Measurements from ENCODE around the gene SYAP1.
"Not testable (repeated sequence)": the region's sequence is repeated elsewhere in the genome, so short reads cannot be mapped to it uniquely, and the experiment has no call there.

SYAP1 gene, protein sequence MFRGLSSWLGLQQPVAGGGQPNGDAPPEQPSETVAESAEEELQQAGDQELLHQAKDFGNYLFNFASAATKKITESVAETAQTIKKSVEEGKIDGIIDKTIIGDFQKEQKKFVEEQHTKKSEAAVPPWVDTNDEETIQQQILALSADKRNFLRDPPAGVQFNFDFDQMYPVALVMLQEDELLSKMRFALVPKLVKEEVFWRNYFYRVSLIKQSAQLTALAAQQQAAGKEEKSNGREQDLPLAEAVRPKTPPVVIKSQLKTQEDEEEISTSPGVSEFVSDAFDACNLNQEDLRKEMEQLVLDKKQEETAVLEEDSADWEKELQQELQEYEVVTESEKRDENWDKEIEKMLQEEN

DNA sequence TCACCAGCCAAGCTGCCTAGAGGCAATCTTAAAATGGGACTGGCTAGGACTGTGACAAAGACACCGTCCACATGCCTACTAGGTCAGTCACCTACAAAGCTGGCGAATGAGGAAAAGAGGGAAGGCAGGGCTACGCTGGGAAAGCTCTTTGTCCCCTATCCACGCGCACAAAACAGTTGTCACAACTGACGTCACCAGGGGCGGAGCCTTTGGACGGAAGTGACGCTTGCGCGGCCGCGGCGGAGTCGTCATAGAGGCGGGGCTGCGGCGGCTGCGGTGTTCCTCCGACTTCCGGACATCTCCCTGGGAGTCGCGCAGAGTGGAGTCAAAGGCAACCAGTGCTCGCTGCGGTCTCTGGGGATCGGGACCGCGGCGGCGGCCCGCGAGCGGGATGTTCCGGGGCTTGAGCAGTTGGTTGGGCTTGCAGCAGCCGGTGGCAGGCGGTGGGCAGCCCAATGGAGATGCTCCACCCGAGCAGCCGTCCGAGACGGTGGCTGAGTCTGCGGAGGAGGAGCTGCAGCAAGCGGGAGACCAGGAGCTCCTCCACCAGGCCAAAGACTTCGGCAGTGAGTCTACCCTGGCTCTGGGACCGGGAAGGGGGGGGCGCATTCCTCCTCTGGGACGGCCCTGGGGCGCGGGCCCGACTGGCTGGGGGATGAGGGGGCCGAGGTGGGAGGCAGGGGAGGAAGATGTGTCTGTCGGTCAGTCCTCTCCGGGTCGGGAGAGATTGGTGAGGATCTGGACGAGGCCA lies at the start of gene SYAP1:
Gene SYAP1, plus strand, starts transcription at position 279 of the 751 bp plus-strand sequence. Its CDS starts 113 bp downstream, at position 392.
- peak; percentile 44 for DNase-seq

- DNase-seq, result no peak
These were observed 48.4 kb upstream of the SYAP1 start for GRCh38 chrX:16671005-16671404.

- DNase-seq, result no peak
These were observed 40.7 kb upstream of the SYAP1 start for GRCh38 chrX:16678689-16679088.

DNA sequence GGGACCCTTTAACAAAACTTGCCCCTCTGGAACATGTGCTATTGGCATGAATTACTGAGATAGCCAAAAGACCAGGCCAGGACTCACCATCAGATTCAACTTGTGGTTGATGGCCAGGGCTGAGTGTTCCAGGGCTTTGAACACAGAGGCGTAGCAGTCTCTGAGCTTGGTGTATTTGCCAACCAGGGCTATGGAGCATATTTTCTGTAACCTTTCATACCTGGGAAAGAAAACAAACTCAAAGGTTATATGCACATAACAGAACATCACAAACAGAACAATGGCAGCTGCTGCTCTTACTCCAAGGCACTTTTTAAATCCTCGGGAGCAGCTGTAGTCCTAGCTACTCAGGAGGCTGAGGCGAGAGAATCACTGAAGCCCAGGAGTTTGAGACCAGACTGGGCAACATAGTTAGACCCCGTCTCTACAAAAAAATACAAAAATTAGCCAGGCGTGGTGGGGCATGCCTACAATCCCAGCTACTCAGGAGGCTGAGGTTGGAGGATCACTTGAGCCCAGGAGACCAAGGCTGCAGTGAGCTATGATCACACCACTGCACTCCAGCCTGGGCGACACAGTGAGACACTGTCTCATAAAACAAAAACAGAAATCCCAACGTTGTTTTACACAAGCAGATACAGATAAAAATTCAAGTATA lies 36.3 kb upstream of the SYAP1 start:
- no peak for DNase-seq

GRCh38 chrX:16687514-16687913 lies 31.9 kb upstream of the SYAP1 start:
- DNase-seq, result no peak

- no peak for DNase-seq
These were observed 24.2 kb upstream of the SYAP1 start for GRCh38 chrX:16695079-16695676.

DNA sequence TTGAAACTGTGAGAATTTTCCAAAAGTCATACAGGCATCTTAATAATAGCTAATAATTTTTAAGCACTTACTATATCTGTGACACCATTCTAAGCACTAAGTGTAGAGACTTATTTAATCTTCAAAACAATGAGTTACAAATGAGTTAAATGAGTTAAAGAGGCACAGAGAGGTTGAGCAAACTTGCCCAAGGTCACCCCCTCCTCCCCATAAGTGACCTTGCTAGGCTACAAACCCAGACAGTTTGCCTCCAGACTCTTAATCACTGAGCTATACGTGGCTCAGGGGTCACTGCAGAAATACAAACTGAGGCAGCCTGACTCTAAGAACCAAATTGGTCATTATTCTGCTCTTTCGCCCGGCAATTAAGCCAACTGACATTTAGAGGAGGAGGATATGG lies 22.5 kb upstream of the SYAP1 start:
- no peak for DNase-seq

DNA sequence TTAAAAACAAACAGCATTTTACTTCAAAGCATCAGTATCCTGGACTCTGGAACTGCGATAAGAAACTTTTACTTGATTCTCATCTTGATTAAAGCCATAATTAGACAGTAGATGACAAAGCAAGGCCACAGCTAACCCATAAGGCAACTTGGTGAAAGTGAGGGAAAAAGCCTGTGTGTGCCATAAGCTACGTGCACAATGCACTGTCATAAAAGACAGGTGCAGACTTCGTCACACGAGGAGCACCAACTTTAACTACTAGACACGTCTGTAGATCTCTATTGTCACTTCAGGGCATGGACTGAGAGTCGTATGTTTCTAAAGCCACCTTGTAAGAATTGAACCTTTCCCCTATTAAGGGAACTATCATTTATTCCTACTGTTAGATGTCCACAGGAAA lies 20.0 kb upstream of the SYAP1 start:
- no peak for DNase-seq

DNA sequence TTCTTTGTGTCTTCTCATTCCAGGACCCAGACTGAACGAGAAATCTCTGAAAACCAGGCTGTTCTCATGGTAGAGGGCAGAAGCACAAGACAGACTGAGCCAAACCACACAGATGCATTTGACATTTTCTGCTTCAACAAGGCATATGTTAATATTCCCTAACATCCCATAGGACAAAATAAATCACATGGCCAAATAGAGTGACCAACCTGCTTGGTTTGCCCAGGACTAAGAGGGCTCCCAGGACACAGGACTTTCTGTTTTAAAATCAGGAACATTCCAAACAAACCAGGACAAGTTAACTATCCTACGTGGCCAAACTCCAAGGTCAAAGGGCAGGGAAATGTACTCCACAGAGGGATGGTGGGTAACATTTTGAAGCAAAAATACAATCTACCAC lies 18.7 kb upstream of the SYAP1 start:
- DNase-seq, result no peak

- DNase-seq, result no peak
These were observed 16.5 kb upstream of the SYAP1 start for GRCh38 chrX:16702700-16703599.

GRCh38 chrX:16705370-16705769 lies 14.0 kb upstream of the SYAP1 start:
- DNase-seq, result no peak

DNA sequence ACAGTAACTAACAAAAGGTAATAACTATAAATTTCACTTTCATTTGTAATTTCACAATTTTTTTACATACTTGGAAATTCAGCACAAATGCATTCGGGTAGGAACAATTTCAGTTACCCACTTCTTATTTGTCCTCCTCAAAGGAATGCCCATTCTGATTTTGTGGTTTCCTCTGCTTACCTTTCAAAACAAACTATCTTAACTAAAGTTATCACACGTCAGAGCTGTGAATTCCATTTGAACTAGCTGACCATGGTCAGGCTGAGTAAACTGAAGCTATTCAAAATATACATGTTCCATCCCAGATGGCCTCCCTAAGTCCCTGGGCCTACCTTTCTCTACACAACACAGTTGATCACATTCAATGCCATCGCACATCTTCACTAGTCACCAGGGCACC lies 11.4 kb upstream of the SYAP1 start:
- DNase-seq, result no peak

DNA sequence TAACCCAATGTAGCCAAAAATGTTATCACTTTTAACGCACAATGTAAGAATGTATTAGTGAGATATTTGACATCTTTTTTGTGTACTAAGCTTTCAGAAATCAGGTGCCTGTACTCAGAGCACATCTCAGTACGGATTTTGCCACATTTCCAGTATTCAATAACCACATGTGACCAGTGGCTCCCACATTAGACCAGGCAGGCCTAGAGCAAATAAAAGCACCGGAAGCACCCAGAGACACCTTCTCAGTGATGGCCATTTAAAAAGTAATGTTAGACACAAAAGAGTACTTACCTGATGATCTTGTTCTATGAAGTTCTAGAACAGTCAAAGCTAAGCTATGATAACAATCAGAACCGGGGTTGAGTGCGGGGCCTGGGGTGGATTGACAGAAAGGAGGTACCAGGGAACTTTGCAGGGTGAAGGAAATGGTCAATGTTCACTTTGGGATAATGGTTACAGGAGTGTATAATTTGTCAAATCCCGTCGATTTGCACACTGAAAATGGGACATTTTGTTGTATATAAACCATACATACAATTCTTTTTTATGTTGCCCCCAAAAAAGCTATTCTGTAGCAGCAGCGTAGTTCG lies 8.1 kb upstream of the SYAP1 start:
- DNase-seq, result no peak

DNA sequence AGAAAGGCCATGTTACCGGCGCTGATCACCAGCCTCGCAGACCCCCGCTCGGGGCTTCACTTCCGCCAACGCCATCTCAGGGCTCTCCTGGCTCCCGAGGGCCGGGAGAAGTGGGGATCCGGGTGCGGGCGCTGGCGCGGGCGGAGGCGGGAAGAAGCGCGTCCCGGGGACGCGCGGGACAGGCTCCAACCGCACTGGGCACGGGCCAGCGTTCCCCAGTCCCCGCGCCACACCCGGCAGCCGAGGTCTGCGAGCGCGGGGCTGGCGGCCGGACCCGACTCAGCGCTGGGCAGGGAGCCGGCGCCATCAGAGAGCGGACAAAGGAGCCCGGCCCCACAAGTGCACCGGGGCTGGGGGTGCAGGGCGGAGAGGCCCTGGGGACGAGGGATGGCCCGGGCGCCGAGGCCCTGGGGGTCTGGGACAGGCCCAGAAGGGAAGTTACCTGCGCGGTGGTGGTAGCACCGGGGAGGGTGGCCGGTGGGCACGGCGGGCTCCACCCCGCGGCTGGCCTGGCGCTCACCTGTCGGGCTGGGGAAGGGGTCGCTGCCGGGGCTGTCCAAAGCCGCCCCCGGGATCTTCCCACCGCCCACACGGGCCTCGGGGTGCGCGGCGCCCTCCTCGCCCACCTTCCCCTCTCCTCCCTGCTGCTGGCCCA lies 7.4 kb upstream of the SYAP1 start:
- no peak for DNase-seq

GRCh38 chrX:16712548-16713155 lies 6.8 kb upstream of the SYAP1 start, which contains the start of gene CTPS2:
Gene CTPS2, minus strand, starts transcription at chrX:16712669. Its CDS starts 9,767 bp downstream, at chrX:16702902.
- no peak for DNase-seq

GRCh38 chrX:16714504-16714903 lies 4.9 kb upstream of the SYAP1 start:
- DNase-seq, result no peak

GRCh38 chrX:16715638-16716037 lies 3.8 kb upstream of the SYAP1 start:
- not testable (repeated sequence) for DNase-seq

DNA sequence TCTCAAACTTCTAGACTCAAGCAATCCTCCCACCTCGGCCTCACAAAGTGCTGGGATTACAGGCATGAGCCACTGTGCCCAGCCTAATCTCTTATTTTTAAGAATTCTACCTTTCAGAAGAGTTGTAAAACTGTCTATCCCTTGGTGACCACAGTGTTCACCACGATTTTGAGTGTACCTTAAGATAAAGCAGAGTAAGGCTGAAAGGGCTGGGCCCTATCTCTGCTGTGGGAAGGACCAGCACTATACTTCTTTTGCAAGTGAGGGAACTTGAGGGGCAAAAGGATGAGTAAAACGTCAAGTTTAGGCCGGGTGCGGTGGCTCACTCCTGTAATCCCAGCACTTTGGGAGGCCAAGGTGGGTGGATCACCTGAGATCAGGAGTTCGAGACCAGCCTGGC lies 3.0 kb upstream of the SYAP1 start:
- not testable (repeated sequence) for DNase-seq

GRCh38 chrX:16718824-16719333 lies 533 bp upstream of the SYAP1 start:
- DNase-seq, result no peak

DNA sequence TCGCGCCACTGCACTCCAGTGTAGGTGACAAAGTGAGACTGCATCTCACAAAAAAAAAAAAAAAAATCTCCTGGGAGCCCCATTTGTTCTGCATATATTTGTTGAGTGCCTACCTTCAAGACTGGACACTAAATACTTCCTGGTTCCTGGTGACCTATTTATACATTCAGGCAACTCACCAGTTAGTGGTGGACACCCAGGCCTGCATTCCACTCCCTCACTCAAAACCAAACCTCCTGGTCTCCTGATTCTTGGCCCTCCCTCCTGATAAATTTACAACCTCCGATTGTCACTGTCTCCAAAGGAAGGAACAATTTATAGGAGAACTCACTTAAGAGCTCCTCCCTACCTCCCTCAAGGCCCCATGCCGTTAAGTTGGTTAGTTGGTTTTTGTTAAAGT lies 3.1 kb downstream of the SYAP1 start:
- no peak for DNase-seq

- no peak for DNase-seq
These were observed 5.7 kb downstream of the SYAP1 start for GRCh38 chrX:16725072-16725471.
